ENCODE results near the gene GNG13. TPM values are rescaled to one million over a fixed set of nuclear protein-coding genes. Genes with fewer than 3 reads are reported as not detected.
"Not testable (repeated sequence)": the region's sequence is repeated elsewhere in the genome, so short reads cannot be mapped to it uniquely, and the experiment has no call there.

GNG13 gene
- polyA plus RNA-seq, 2 of the 4 experiments (the other 2 are of a cell fraction) = 0.09 TPM; not detected in 1

- Histone ChIP-seq H3K4me2 (no peak overlapping the region), H3K4me3 (no peak overlapping the region), H3K27ac (no peak overlapping the region), H3K4me1 (no peaks in the 10 kb centered on the region), H3K9me3 (peaks cover 20% of the 10 kb centered on the region)
- FAIRE-seq = no peak
- 73% methylated on average over 14 of the region's 14 CpGs for WGBS (ENCODE audit: missing lambda C conversion rate)
- ChIA-PET CTCF (interaction anchor here (1.2 kb wide), 1 partner anchor 219 kb away, joined by 4 read pairs; no protein-coding TSS in a partner anchor), POLR2A (no interaction called here)
- TF ChIP-seq ESRRA (IDR thresholded peaks at IDR 0.05; ENCODE audit: borderline replicate concordance, low read length) (no peak), SREBF2 (IDR thresholded peaks at IDR 0.05) (no peak), GATA3 (IDR thresholded peaks at IDR 0.05; ENCODE audit: borderline replicate concordance) (no peak), KDM1A (IDR thresholded peaks at IDR 0.05; ENCODE audit: low read depth) (no peak), CBX2 (IDR thresholded peaks at IDR 0.05; ENCODE audit: borderline replicate concordance, low read depth) (no peak)
- no peak for DNase-seq (ENCODE audit: low read depth in 1 of 2, low spot score in 1 of 2)
- no peak for ATAC-seq
Measured at GRCh38 chr16:838741-839140, 38.2 kb upstream of the GNG13 start.

- POLR2A ChIA-PET = not testable (repeated sequence)
Measured at GRCh38 chr16:836822-837221, 36.3 kb upstream of the GNG13 start.

GRCh38 chr16:836221-836620, 35.7 kb upstream of the GNG13 start:
- Histone ChIP-seq H3K9me3 (peaks cover 20% of the 10 kb centered on the region), H3K4me2 (no peak overlapping the region), H3K4me3 (no peak overlapping the region), H3K4me1 (peaks cover 3% of the 10 kb centered on the region; the same call in 1 of the 3 replicates), H3K27ac (no peak overlapping the region)
- no peak for DNase-seq (ENCODE audit: low read depth in 1 of 2, low spot score in 1 of 2)
- ChIA-PET CTCF (interaction anchor here (1.1 to 1.2 kb wide), 2 partner anchors 90 to 221 kb away, joined by 4 read pairs; no protein-coding TSS in a partner anchor), POLR2A (no interaction called here)
- FAIRE-seq = no peak
- WGBS (ENCODE audit: missing lambda C conversion rate) = 55% methylated on average over 4 of the region's 4 CpGs
- ATAC-seq = no peak
- TF ChIP-seq NR3C1 (IDR thresholded peaks at IDR 0.05) (no peak), CBX8 (IDR thresholded peaks at IDR 0.05) (no peak), MAZ (IDR thresholded peaks at IDR 0.05; ENCODE audit: borderline replicate concordance, low read depth, low read length) (no peak), HEYL (CRISPR knock-in tag; IDR thresholded peaks at IDR 0.05) (no peak), POLR2AphosphoS2 (conservative IDR thresholded peaks at IDR 0.05; ENCODE audit: low read length) (no peak), BHLHE40 (IDR thresholded peaks at IDR 0.05; ENCODE audit: low read depth, low read length) (no peak), ZSCAN20 (CRISPR knock-in tag; IDR thresholded peaks at IDR 0.05) (no peak), HDAC2 (IDR thresholded peaks at IDR 0.05) (no peak), RFX5 (IDR thresholded peaks at IDR 0.05) (no peak), PHF8 (IDR thresholded peaks at IDR 0.05; ENCODE audit: borderline replicate concordance, low read depth) (no peak), JUNB (IDR thresholded peaks at IDR 0.05) (no peak)
- TF ChIP-seq, protein P1, sequence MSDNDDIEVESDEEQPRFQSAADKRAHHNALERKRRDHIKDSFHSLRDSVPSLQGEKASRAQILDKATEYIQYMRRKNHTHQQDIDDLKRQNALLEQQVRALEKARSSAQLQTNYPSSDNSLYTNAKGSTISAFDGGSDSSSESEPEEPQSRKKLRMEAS (IDR thresholded peaks at IDR 0.05) = no peak

More at GRCh38 chr16:836822-837221, 36.3 kb upstream of the GNG13 start:
- H3K4me2 ChIP-seq; H3K4me1 ChIP-seq; H3K4me3 ChIP-seq; H3K27ac ChIP-seq; ATAC-seq; DNase-seq (ENCODE audit: low read depth in 1 of 2, low spot score in 1 of 2); CTCF ChIA-PET; FAIRE-seq: not testable (repeated sequence)
- WGBS (ENCODE audit: missing lambda C conversion rate) = 42% methylated on average over 3 of the region's 3 CpGs
- H3K9me3 ChIP-seq = peaks cover 20% of the 10 kb centered on the region

GRCh38 chr16:835373-835772, 34.8 kb upstream of the GNG13 start:
- DNase-seq (ENCODE audit: low read depth in 1 of 2, low spot score in 1 of 2) (no peak), ATAC-seq (no peak), FAIRE-seq (no peak)
- no peak for TF ChIP-seq EP300 (IDR thresholded peaks at IDR 0.05)
- TF ChIP-seq NR3C1 (IDR thresholded peaks at IDR 0.05) = no peak
- TF ChIP-seq, protein P2, sequence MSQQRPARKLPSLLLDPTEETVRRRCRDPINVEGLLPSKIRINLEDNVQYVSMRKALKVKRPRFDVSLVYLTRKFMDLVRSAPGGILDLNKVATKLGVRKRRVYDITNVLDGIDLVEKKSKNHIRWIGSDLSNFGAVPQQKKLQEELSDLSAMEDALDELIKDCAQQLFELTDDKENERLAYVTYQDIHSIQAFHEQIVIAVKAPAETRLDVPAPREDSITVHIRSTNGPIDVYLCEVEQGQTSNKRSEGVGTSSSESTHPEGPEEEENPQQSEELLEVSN (IDR thresholded peaks at IDR 0.05; ENCODE audit: borderline replicate concordance, low read depth) = no peak
- TF ChIP-seq CHD4 (IDR thresholded peaks at IDR 0.05; ENCODE audit: borderline replicate concordance) = no peak
- no peak for TF ChIP-seq KDM1A (IDR thresholded peaks at IDR 0.05; ENCODE audit: low read depth)
- no peak for TF ChIP-seq RNF2 (IDR thresholded peaks at IDR 0.05; ENCODE audit: borderline replicate concordance, low read depth)
- TF ChIP-seq, protein P1 (IDR thresholded peaks at IDR 0.05) = no peak
- TF ChIP-seq PBX3 (IDR thresholded peaks at IDR 0.05) = no peak
- no peak for TF ChIP-seq BHLHE40 (IDR thresholded peaks at IDR 0.05; ENCODE audit: low read depth, low read length)
- no peak for TF ChIP-seq FOSL2 (IDR thresholded peaks at IDR 0.05)
- TF ChIP-seq FOSL2 (CRISPR knock-in tag; IDR thresholded peaks at IDR 0.05) = no peak
- TF ChIP-seq MAFK (IDR thresholded peaks at IDR 0.05; ENCODE audit: partially characterized antibody) = no peak
- TF ChIP-seq, protein P3, sequence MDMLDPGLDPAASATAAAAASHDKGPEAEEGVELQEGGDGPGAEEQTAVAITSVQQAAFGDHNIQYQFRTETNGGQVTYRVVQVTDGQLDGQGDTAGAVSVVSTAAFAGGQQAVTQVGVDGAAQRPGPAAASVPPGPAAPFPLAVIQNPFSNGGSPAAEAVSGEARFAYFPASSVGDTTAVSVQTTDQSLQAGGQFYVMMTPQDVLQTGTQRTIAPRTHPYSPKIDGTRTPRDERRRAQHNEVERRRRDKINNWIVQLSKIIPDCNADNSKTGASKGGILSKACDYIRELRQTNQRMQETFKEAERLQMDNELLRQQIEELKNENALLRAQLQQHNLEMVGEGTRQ (IDR thresholded peaks at IDR 0.05) = no peak
- TF ChIP-seq GATA3 (IDR thresholded peaks at IDR 0.05; ENCODE audit: borderline replicate concordance) = no peak
- TF ChIP-seq, protein P4, sequence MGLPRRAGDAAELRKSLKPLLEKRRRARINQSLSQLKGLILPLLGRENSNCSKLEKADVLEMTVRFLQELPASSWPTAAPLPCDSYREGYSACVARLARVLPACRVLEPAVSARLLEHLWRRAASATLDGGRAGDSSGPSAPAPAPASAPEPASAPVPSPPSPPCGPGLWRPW (IDR thresholded peaks at IDR 0.05) = no peak
- TF ChIP-seq ZNF302 (CRISPR knock-in tag; IDR thresholded peaks at IDR 0.05) = no peak
- Histone ChIP-seq H3K4me2 (no peak overlapping the region), H3K27ac (no peak overlapping the region), H3K9me3 (peaks cover 20% of the 10 kb centered on the region), H3K4me1 (peaks cover 3% of the 10 kb centered on the region; the same call in 1 of the 3 replicates), H3K4me3 (no peak overlapping the region)
- ChIA-PET POLR2A (no interaction called here), CTCF (interaction anchor here (0.7 to 1.2 kb wide), 3 partner anchors 89 to 1197 kb away, joined by 3 to 4 read pairs (median 4); no protein-coding TSS in a partner anchor)
- WGBS (ENCODE audit: missing lambda C conversion rate) = 48% methylated on average over 10 of the region's 10 CpGs
